Tongue (tissue), 1 donor: ENCODE measurements around the gene SLC30A9. TPM values are rescaled to one million over a fixed set of nuclear protein-coding genes. Genes with fewer than 3 reads are reported as not detected.

ENCODE experiments used
- total RNA-seq: library from RNA; depleted of rRNA; stranded (reverse); fragments of >200 nt; gene quantifications from one replicate; pipeline ENCODE4 v1.2.3, GENCODE V29; 2014

The SLC30A9 gene
- total RNA-seq, 1 donor from 2014 or later, result 82.2 TPM

Other genes with a start within 250 kb of the SLC30A9 start
- gene PHOX2B, start 241.8 kb upstream of the SLC30A9 start, total RNA-seq, result not detected
- gene TMEM33, start 55.1 kb upstream of the SLC30A9 start, total RNA-seq, result 38.2 TPM
- not detected for gene DCAF4L1, start 8.8 kb upstream of the SLC30A9 start, total RNA-seq
- 0.21 TPM for gene BEND4, start 162.1 kb downstream of the SLC30A9 start, total RNA-seq